KOPT-K1 (cell line): ENCODE results near the gene EFHB.

Experiments
- H3K27ac ChIP-seq: fragments of 200-600 bp; sonication (generic); 2 replicates; pipeline ENCODE4 v1.5.1; 2016; ENCODE audit warnings: antibody characterized with exemption, mild to moderate bottlenecking, low read depth, low read length; ENCODE audit not compliant: poor library complexity, severe bottlenecking
- H3K36me3 ChIP-seq: fragments of 200-600 bp; sonication (generic); 2 replicates; pipeline ENCODE4 v1.5.1; 2017; ENCODE audit warnings: antibody characterized with exemption, mild to moderate bottlenecking, low read length, moderate library complexity; ENCODE audit not compliant: insufficient read depth
- H3K9me3 ChIP-seq: fragments of 200-600 bp; sonication (generic); 2 replicates; pipeline ENCODE4 v1.5.1; 2017; ENCODE audit warnings: antibody characterized with exemption, low read length, mild to moderate bottlenecking; ENCODE audit not compliant: insufficient read depth, poor library complexity, severe bottlenecking

The EFHB gene

GRCh38 chr3:19945969-19946831 lies 12.2 kb upstream of the EFHB start:
- Histone ChIP-seq H3K9me3 (no peaks in the 10 kb centered on the region), H3K27ac (peak overlapping the region; percentile 78), H3K36me3 (peaks cover 15% of the 10 kb centered on the region)

- no peak overlapping the region for H3K27ac ChIP-seq
- no peaks in the 10 kb centered on the region for H3K9me3 ChIP-seq
- peaks cover 8% of the 10 kb centered on the region; the same call in 1 of the 2 replicates for H3K36me3 ChIP-seq
These were observed 11.5 kb upstream of the EFHB start for GRCh38 chr3:19945534-19945933.

- Histone ChIP-seq H3K36me3 (no peaks in the 10 kb centered on the region), H3K9me3 (no peaks in the 10 kb centered on the region), H3K27ac (no peak overlapping the region)
These were observed 6.6 kb upstream of the EFHB start for GRCh38 chr3:19940643-19941042.

GRCh38 chr3:19938295-19938627 lies 4.2 kb upstream of the EFHB start:
- H3K27ac ChIP-seq: no peak overlapping the region
- no peaks in the 10 kb centered on the region for H3K9me3 ChIP-seq
- no peaks in the 10 kb centered on the region for H3K36me3 ChIP-seq

GRCh38 chr3:19937459-19938294 lies 3.7 kb upstream of the EFHB start:
- Histone ChIP-seq H3K9me3 (no peaks in the 10 kb centered on the region), H3K36me3 (no peaks in the 10 kb centered on the region), H3K27ac (no peak overlapping the region)

DNA sequence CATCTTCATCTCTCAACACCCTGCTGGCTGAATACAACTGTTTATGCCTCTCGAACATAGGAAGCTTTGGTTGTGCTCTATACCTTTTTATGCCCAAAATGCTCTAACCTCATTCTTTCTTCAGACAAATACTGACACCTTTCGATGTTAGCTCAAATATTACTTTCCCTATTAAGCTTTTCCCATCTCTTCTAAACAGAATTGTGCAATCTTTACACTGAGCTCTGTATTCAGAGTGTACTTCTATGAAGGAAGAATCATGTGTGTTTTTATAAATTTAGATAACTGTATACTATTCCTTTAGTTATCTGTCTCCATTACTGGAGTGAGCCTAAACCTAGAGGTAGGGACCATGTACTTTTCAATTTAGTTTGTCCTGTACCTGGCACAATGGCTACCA lies 1.6 kb downstream of the EFHB start:
- Histone ChIP-seq H3K27ac (no peak overlapping the region), H3K9me3 (no peaks in the 10 kb centered on the region), H3K36me3 (no peaks in the 10 kb centered on the region)

DNA sequence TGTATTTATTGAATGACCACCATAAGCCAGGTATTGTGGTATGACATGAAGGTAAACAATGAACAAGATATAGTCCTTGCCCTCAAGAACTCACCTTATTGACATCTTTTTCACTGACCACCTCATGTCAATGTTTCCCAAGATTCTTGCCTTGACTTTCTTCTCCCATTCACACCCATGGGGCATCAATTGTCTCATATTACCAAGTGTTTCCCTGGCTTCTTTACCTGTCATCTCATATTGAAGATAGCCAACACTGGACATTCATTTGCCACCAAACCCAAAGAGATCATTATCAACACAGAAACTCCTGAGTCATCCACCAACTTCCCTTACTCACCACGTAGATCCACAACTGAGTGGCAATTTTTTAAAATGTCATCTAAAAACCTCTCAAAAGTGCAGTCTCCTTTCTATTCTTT lies 2.2 kb downstream of the EFHB start:
- no peak overlapping the region for H3K27ac ChIP-seq
- no peaks in the 10 kb centered on the region for H3K9me3 ChIP-seq
- H3K36me3 ChIP-seq: no peaks in the 10 kb centered on the region

DNA sequence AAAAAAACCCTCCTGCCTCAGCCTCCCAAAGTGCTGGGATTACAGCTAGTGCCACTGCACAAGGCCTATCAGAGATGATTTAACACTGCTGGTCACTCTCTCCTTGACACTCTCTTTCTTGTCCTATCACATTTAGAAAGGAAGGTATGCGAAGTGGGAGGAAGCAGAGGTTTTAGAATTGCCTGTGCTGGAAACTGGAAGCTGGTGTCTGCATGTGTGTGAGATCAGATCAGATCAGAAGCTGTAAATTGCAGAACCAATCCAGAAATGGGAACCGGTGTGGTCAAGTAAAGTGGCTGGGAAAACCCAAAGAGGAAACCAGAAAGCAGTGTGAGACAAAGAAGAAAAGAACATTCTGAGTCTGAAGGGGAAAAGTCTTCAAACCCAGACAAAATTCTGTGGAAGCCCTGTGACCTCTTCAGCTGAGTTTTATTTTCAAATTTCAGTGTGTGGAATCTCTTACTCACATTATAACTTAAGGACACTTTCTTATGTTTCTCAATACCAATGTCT lies 2.8 kb downstream of the EFHB start:
- Histone ChIP-seq H3K9me3 (no peaks in the 10 kb centered on the region), H3K36me3 (no peaks in the 10 kb centered on the region), H3K27ac (no peak overlapping the region)

- H3K27ac ChIP-seq: no peak overlapping the region
- H3K36me3 ChIP-seq: no peaks in the 10 kb centered on the region
- H3K9me3 ChIP-seq: no peaks in the 10 kb centered on the region
These were observed 13.5 kb downstream of the EFHB start for GRCh38 chr3:19920401-19921080.

- H3K27ac ChIP-seq: no peak overlapping the region
- H3K36me3 ChIP-seq: no peaks in the 10 kb centered on the region
- peaks cover 6% of the 10 kb centered on the region for H3K9me3 ChIP-seq
These were observed 16.9 kb downstream of the EFHB start for GRCh38 chr3:19917167-19917566.

- no peaks in the 10 kb centered on the region for H3K36me3 ChIP-seq
- peaks cover 18% of the 10 kb centered on the region for H3K9me3 ChIP-seq
- no peak overlapping the region for H3K27ac ChIP-seq
These were observed 22.6 kb downstream of the EFHB start for GRCh38 chr3:19911452-19911851.

GRCh38 chr3:19907523-19907922 lies 26.5 kb downstream of the EFHB start:
- Histone ChIP-seq H3K36me3 (no peaks in the 10 kb centered on the region), H3K9me3 (peaks cover 12% of the 10 kb centered on the region), H3K27ac (no peak overlapping the region)

GRCh38 chr3:19903649-19904048 lies 30.4 kb downstream of the EFHB start:
- H3K27ac ChIP-seq: no peak overlapping the region
- no peaks in the 10 kb centered on the region for H3K36me3 ChIP-seq
- no peaks in the 10 kb centered on the region for H3K9me3 ChIP-seq

DNA sequence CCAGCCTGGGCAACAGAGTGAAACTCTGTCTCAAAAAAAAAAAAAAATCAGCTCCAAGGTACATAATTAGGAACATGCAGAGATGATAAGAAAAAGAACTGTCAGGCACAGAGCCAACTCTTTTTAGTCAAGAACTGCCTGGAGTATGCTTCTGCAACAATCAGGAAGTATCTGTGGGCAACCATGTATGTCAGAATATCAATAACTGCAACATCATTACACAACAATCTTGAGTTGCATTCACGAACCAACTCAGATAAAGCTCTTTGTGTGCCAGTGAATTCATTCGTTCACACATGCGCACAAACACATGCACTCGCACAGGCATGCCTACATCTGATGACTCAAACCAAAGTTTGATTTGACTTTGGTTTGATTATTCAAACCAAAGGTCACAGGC lies 32.1 kb downstream of the EFHB start:
- Histone ChIP-seq H3K36me3 (no peaks in the 10 kb centered on the region), H3K9me3 (no peaks in the 10 kb centered on the region), H3K27ac (no peak overlapping the region)

- no peaks in the 10 kb centered on the region for H3K36me3 ChIP-seq
- H3K9me3 ChIP-seq: no peaks in the 10 kb centered on the region
- H3K27ac ChIP-seq: no peak overlapping the region
These were observed 32.7 kb downstream of the EFHB start for GRCh38 chr3:19901337-19901736.
